GM18508 (cell line): ENCODE results near the gene CYP8B1.

ENCODE experiments used
- ATAC-seq: cut with Tn5 transposase; IDR thresholded peaks from one replicate; pipeline ENCODE4 v1.9.1; 2021; ENCODE audit warnings: moderate number of reproducible peaks; ENCODE audit not compliant: insufficient read depth, unreplicated experiment

The CYP8B1 gene

GRCh38 chr3:42855547-42856380 is 19.9 kb downstream of the CYP8B1 start:
- no peak for ATAC-seq

GRCh38 chr3:42855219-42855546 is 20.5 kb downstream of the CYP8B1 start:
- no peak for ATAC-seq

- ATAC-seq = no peak
Observed at GRCh38 chr3:42853739-42854302, 21.9 kb downstream of the CYP8B1 start.

GRCh38 chr3:42853056-42853455 is 22.6 kb downstream of the CYP8B1 start:
- no peak for ATAC-seq

DNA sequence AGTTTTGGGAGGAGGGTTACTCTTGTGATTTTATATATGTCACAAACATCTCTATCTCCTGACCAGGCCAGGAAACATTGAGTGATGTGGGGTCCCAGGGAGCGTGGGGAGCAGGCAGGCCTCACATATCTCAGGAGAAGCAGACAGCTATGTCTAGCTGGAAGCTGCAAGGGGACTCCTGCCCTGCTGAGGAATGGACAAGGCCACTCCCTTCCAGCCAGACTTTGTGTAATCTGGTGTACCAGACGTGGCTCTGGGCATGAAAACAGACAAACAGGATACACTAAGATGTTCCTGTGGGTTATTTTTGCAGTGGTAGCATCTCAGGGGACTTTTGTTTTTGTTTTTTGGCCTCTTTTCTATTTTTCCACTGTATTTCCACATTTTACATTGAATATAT is 23.2 kb downstream of the CYP8B1 start:
- ATAC-seq = no peak

DNA sequence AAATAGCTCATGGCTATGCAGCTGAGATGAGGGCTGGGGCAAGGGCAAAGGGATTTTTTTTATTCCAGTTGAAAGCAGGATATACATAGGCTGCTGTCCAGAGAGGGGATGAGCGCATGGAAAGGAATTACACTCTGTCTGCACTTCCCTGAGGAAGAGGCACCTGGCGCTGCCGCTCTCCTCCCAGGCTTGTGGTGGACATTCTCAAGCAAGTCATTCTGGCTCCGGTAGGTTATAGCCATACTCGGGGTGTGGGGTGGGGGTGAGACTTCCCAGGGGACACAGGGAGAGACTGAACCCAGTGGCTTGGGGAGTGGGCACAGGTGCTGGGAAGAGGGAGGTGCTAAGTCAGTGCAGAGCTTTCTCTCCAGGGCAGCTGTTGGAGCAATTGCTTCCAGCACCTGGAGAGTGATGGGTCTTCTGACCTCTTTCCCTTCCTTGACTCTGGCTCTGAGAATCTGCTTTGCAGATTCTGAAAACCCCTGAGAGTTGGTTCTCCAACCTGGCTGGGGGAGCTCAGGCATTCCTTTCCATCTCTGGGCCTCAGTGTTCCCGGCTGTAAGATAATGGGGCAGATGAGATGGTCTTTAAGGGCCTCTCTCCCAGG is 24.3 kb downstream of the CYP8B1 start:
- no peak for ATAC-seq

- no peak for ATAC-seq
Observed at GRCh38 chr3:42850263-42850662, 25.4 kb downstream of the CYP8B1 start.

GRCh38 chr3:42849017-42849416 is 26.7 kb downstream of the CYP8B1 start:
- no peak for ATAC-seq

GRCh38 chr3:42847731-42848130 is 27.9 kb downstream of the CYP8B1 start:
- ATAC-seq = no peak

- ATAC-seq = no peak
Observed at GRCh38 chr3:42846685-42847522, 28.8 kb downstream of the CYP8B1 start.

DNA sequence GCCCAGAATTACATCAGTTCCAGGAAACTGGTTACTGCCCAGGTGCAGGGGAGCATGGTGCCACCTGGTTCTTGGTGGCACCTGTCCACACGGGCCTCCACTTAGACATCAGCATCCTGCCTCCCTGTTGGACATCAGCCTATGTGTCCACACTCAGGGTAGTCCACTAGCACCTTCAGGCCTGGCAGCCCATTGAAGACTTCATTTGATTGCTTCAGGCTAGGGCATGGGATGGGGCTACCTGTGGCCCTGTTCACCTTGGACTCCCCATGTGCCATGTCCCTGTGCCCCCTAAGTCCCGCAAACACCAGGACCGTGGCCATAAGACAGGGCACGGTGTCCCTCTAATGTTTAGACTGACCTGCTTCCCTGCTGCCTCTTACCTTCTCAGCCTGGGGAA is 30.9 kb downstream of the CYP8B1 start:
- no peak for ATAC-seq

- no peak for ATAC-seq
Observed at GRCh38 chr3:42844412-42844713, 31.3 kb downstream of the CYP8B1 start.

GRCh38 chr3:42843713-42844411 is 31.8 kb downstream of the CYP8B1 start:
- no peak for ATAC-seq

DNA sequence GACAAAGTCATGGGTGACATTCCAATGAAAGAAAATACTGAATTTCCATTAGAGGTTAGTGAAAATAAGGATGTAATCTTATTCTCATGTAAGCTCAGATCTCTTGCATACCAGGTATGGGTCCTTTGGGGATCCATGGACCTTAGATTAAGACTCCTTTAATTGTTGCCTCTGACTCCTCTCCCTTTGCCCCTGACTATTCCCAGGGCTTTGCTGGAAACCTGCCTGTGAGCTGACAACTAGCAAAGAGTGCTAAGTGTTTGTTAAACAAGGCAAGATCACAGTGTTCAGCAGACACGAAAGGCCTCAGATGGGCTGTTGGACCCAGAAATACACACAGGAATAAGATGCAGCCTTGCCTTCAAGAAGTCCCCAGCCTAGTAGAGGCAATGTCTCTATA is 34.3 kb downstream of the CYP8B1 start:
- no peak for ATAC-seq

DNA sequence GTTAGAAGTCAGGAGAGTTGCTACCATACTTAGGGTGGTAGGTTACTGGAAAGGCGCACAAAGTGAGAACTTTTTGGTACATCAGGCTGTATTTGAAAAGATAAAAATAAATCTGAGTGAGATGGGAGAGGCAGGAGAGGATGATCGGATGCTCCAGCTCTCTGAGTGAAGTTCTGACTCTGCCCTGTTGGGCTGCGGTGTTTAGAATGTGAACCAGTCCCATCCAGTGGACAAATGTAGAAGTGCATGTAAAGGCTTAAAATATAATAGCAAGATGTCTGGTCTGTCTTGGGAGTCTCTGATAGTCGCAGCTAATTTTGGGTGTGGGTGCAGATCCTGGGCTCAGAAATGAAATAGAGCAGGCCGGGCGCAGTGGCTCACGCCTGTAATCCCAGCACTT is 36.1 kb downstream of the CYP8B1 start:
- no peak for ATAC-seq

DNA sequence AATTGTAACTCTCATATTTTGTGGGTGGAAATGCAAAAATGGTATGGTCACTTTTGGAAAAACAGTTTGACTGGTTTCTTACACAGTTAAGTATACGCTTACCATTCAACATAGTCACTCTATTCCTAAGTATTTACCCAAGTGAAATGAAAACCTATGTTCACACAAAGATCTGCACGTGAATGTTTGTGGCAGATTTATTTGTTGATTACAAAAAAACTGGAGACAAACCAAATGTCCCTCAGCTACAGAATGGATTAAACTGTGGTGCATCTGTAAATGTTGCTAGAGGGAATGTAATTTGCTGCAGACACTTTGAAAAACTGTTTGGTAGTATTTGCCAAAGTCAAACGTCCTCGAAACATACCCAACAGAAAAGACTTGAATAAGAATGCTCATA is 37.1 kb downstream of the CYP8B1 start:
- no peak for ATAC-seq

DNA sequence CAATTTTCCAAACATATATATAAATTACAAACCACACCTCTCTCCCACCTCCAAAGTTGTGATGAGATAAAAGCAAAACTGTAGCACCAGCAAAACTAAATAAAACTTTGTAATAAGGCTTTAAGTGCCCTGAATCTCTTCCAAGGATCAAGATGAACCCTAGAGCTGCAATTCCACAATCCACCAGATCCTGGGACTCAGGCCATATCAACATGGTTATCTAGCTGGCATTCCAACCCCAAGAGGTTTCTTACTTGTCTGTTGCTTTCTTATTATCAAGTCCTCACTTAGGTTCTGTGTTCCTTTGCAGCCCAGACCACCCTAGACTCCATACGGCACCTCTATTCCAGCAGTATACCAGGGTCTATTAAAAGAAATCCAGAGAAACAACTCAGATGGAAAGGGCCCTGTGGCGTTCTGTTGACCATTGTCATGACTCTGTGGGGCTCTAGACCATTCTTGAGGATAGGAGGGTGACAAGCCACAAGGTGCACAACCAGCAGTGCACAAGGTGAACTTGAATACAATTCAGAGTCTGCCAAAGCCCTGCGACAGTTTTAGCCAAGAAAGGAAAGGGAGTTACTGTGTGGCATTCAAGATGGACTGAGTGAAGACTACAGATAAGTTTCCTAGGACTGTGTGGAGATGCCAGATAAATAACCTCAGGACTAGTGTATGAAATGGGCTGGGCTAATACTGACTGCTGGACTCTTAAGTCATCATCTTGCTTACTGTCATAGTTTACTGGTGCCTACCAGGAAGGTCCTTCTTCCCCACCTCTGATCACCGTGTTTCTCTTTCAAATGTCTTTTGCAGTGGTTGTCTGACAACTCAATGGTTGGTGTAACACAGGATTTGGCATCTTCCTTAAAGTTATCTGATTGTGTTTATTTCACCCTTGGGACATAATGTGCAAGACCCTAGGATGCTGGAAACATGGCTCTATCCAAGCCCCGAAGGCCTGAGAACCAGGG is 39.2 kb downstream of the CYP8B1 start:
- ATAC-seq = no peak

- no peak for ATAC-seq
Observed at GRCh38 chr3:42831321-42831713, 44.4 kb downstream of the CYP8B1 start.
